HG03571 (cell line): ENCODE results near the gene GPR33.
"Not testable (repeated sequence)": the region's sequence is repeated elsewhere in the genome, so short reads cannot be mapped to it uniquely, and the experiment has no call there.

Experiments
- ATAC-seq: cut with Tn5 transposase; IDR thresholded peaks from one replicate; pipeline ENCODE4 v1.9.1; 2021; ENCODE audit not compliant: unreplicated experiment

GPR33 gene

DNA sequence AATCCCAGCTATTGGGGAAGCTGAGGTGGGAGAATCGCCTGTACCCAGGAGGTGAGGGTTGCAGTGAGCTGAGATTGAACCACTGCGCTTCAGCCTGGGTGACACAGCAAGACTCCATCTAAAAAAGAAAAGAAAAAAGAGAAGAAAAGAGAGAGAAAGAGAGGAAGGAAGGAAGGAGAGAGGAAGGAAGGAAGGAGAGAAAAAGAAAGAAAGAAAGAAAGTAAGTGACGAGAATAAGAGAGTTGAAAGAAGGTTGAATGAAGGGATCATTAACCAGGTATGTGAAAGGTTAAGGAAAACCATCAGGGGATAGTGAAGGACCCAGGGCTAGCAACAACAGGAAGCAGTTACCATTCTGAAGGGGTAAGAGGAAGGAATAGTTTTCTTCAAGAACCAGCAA lies 26.3 kb downstream of the GPR33 start:
- ATAC-seq, result no peak

DNA sequence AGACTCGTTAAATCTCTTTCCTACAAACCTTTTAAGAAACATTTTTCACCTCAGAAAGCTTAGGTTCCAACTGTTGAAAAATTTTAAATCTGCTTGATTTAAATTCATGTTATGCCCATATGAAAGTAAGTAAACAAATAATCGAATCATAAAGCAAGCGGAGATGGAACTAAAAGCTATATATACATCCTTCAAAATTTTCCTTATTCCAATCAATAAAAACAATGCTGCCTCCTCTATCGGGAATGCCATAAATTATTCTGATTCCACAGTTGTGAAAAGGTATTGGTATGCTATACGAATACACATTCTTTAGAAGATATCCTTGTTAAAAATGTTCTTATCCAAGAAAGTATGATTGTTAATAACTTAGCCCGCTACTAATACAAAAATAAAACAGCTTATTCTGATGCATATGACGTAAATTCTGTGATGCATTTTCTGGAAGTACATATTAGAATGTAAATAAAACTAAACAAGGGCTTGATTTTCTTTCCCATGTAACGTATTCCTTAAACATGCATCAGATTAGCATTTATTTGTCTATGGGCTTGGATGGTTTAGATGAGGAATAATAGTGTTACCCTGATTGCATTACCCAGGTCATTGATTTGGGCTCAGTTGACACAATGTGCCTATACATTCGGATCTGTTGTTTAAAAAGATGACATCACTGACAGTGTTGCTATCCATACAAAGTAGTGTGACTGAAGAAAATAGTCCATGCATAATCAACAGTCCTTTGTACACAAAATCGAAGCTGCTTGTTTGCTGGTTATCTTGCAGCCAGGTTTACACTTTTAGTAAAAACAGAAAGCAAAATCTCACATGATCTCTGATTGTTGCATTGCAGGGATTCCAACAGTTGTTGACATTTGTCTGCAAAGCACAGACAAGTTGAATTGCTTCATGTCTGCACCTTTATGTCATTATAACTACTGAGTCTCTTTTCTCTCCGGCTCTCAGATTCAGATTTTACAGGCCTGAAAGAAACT lies 29.9 kb downstream of the GPR33 start:
- ATAC-seq, result peak; percentile 4

DNA sequence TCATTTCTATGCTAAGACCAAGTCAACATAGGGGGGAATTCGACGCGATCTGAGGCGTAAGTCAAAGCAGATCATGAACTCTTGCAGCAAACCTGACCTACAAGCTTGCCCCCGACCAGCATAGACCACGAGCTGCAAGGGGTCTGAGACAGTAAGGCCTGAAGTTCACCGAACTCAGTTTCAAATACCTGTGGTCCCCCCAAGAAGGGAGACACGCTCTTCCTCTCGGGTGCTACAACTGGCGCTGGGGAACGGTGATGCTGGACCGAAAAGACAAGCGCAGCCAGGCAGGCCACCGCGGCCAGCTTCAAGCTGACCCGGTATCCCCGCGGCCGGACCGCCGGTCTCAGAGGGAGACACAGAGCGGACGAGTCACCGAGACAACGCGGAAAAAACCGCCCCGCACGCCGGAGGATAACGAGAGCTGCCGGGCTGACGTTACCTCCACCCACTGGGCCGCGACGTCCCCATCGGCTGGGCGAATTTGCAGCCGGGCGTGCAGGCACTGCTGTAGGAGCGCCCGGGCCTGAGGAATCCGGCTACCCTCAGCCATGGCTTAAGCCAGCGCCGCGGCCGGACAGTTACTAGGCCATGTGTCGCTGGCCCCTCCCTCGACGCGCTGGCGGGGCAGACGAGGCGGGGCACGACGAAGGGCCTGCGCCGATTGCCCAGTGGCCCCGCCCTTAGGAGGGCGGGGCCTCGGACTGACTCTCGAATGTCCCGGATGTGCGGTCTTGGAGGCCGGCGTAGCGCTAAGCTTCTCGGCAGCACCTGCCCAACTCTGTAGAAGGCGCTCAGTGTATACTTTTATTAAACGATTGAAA lies 30.8 kb downstream of the GPR33 start, which contains the start of gene DTD2:
DTD2 (minus strand) TSS at position 666 of the 824 bp plus-strand sequence; CDS start at position 553, 113 bp downstream.
- ATAC-seq, result peak; percentile 98

DNA sequence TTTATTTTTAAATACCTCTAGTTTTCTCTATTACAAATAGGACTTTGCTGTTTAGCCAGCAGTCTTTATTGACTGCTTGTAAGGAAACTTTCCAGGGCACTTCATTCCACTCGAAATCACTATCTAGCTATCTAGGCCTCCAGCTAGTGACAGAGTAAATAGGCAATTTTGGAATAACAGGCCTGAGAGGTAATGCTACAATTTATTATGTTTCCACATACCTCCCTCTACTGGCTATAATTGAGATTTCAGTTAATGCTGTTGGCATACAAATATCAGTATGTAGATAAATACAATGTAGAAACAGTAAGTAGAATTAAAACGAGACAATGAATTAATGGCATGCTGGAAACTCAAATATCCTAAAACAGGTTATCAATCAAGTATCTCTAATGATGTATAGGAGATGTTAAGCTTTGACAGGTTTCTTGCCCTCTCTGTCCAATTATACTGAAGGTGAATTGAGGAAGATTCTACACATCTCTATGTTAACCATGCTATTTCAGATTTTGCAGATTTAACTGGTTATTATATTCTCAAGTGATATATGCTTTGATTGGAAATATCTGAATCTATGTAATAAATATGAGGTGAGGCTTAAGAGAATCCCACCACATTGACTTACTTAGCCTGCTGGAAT lies 37.7 kb downstream of the GPR33 start:
- no peak for ATAC-seq

DNA sequence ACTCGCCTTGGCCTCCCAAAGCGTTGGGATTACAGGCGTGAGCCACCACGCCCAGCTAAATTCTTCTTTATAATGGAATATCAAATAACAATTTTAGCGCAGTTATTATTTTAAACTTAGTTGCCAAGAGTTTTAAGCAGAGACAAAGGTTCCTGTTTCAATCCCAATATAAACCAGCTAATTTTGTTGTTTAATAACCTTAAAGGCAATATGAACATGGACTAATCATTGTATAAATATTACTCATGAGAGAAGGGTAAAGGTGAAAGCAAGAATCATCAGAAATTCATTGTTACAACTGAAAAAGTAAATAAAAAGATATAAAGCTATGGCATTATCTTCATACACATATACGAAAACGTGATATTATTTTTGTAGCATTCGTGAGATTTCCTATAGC lies 38.7 kb downstream of the GPR33 start:
- ATAC-seq, result no peak

DNA sequence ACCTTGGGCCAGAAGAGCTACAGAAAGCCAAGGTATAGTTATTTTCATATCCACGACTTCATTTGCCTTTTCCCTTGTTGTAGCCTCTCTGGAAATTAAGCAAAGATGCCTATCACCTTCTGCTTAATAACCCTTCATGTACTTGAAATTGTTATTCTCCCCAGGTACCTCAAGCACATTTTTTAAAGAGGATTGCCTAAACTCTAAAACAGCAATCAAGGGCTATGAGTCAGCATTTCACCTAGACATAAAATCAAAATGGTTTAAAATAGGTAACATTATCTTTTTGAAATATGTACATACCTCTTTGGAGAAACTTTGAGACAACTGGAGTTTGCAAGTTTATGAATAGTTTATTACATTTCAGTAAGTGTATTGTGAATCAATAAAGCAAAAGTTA lies 42.1 kb downstream of the GPR33 start:
- ATAC-seq, result no peak

DNA sequence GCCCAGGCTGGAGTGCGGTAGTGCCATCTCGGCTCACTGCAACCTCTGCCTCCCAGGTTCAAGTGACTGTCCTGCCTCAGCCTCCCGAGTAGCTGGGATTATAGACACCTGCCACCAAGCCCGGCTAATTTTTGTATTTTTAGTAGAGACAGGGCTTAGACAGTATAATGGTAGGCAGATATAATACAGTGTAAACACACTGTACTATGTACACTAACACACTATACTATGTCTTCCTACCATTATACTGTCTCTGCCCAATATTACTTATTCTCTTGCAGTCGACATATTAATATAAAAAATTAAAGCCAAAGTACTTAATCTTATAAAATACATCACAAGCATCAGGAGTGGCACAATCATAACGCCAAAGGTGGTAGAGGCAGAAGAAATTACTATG lies 45.6 kb downstream of the GPR33 start:
- ATAC-seq, result no peak

DNA sequence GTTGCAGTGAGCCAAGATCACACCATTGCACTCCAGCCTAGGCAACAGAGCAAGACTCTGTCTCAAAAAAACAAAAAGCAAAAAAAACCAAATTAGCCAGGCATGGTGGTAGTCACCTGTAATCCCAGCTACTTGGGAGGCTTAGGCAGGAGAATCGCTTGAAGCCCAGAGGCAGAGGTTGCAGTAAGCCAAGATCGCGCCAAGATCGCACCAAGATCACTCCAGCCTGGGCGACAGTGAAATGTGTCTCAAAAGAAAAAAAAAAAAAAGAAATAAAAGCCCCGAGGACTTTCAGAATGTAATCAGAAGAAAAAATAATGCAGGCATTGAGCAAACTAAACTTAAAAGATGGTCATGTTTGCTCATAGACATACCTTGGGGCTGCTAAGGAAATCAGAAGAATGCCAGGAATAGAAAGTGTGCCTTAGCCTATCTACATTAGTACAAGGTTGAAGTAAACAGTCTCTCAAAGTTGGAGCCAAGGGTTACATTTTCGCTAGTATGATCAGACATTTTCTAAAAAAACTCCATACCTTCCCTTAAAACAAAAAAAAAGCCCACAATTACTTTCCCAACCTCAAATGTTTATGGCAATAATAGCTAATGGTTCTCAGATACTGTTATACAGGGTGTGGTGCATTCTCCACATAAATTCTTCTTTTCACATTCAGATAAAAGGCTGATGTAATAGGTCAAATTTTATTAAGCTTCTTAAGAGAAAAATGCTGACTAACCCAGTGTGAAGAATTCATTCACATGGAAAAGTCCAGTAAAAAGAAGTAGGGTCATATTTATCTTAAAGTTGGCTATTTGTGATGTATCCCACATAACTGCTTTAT lies 46.3 kb downstream of the GPR33 start:
- no peak for ATAC-seq

DNA sequence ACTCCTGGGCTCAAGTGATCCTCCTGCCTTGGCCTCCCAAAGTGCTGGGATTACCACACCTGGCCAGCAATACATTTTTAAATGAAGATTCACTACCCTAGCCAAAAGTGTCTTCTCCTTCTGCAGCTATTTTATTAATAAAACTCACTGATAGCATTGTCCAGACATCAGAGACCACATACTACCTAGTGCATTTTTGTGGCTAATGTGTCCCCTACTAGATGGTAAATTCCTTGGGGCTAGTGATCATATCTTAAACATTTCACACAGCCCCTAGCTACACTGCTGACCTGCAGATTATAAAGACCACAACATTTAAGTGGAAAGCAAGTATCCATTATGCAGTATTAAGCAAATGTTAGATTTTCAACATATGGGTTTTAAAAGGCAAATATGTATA lies 47.6 kb downstream of the GPR33 start:
- ATAC-seq, result no peak

DNA sequence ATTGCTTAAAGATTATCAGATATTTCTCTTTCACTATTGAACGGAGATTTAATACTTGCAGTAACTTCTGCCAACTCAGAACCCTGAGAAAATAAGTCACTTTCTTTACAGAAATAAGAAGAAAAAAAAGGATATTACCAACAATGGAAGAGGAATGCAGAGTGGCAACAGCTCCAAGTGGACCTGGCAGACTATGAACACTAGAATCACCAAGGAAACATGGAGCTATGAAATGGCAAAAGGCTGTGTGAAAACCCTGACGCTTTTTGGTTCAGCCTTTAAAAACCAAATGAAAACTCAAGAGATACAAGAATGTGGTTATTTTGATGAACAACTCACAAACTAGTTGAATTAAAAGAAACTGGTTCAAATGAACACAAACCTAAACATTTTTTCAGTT lies 48.3 kb downstream of the GPR33 start:
- no peak for ATAC-seq

DNA sequence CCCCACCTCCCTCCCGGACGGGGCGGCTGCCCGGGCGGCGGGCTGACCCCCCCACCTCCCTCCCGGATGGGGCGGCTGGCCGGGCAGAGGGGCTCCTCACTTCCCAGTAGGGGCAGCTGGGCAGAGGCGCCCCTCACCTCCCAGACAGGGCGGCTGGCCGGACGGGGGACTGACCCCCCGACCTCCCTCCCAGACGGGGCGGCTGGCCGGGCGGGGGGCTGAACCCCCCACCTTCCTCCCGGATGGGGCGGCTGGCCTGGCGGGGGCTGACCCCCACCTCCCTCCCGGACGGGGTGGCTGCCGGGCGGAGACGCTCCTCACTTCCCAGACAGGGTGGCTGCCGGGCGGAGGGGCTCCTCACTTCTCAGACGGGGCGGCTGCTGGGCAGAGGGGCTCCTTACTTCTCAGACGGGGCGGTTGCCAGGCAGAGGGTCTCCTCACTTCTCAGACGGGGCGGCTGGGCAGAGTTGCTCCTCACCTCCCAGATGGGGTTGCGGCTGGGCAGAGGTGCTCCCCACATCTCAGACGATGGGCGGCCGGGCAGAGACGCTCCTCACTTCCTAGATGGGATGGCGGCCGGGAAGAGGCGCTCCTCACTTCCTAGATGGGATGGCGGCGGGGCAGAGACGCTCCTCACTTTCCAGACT lies 50.7 kb downstream of the GPR33 start:
- not testable (repeated sequence) for ATAC-seq

DNA sequence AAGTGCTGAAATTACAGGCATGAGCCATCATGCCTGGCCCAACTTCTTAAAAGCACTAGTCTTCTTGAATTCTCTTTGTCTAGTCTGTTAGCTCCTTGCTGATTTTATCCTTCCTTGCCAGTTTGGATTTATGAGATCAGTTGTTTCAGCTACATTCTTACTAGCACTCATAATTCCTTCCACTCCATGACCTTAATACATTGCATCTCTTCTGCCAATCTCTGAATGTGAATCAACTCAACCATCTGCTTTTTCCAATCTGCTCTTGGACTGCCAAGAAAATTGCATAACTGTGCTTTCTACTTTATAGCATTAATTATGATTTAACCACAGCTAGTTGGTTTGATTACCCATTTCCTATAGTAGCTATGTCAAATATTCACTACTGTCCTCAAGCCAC lies 52.6 kb downstream of the GPR33 start:
- ATAC-seq, result no peak
